ENCODE data around the gene ZNF518B. TPM values are rescaled to one million over a fixed set of nuclear protein-coding genes. Genes with fewer than 3 reads are reported as not detected.

The ZNF518B gene, protein sequence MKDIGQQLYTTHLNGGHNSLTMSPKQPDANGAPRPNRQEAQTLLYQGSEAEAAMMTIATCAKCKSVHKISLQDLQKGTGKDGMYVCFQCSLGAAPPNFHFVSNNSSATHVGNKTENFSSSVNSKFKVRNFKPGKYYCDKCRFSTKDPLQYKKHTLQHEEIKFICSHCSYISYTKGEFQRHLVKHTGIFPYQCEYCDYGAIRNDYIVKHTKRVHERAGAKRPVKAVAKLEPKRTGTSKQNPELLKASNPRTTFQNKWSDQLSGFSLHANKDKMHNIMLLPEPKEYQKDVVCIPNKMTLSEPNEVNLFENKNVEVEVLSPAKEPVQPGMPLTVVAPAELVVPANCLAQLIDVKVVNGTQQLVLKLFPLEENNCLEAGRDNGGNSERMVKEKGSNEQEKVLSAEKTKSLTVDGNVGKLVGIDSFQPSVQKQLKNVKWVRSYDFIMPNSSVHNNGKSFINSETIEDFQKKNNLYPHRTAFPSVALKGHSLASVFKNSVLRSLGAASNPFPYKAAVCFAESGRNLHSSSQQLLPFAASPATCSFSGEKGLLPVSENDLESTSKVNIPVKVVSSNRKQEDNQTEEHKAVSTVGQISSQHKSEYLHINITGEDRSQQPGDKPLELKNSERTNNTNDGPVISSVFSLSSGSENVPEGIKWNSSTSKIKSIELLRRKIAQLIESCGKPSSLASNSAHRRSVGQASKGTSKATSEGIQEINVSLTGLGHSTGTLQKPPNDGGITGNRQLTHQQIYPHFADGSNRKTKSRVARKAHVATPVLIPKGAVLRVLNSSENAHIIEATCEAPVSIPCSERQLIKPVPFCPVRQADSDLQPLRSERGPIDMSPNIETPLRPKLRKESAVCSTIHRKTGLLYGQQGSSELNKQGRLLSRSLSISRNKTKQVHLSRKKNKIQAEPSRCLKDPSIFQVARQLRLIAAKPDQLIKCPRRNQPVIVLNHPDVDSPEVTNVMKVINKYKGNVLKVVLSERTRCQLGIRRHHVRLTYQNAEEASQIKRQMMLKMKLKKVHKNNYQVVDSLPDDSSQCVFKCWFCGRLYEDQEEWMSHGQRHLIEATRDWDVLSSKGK
- 1 to 10 TPM; 1.9 to 7.2 (median 6.0) TPM for polyA plus RNA-seq

DNA sequence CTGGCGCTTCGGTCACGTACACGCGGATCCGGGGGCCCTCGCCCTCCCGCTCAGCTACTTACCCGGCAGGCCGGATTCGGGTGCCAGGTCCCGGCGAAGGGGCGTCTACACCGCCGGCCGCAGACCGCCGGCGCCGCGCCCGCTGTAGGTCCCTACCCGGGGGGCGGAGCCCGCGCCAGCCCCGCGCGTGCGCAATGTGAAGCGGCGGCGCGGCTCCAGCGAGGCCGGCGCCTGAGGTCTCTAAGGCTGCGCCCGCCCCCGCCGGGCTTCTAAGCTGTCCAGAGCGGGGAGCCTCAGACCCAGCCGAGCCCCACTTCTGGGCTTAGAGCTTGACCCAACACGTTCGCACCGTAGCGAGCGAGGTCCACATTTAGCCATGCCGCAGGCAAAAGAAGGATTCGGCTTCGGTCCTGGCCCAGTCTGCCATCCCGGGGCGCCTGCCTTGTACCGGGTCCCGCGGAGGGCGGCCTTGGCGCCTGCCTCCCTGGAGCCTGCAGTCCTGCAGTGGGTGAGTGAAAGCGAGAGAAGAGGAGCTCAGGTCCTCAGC, at the start of gene ZNF518B:
ZNF518B (minus strand) TSS at position 172 of the 547 bp plus-strand sequence. CDS start 11,098 bp downstream, outside the sequence.
- 3 to 5% (median 4%) methylated on average over 47 to 60 of the region's 60 CpGs for WGBS, 3 donors
- no peak within 1 kb of the TSS for H3K27ac ChIP-seq (ENCODE audit: low read depth, low read length)

DNA sequence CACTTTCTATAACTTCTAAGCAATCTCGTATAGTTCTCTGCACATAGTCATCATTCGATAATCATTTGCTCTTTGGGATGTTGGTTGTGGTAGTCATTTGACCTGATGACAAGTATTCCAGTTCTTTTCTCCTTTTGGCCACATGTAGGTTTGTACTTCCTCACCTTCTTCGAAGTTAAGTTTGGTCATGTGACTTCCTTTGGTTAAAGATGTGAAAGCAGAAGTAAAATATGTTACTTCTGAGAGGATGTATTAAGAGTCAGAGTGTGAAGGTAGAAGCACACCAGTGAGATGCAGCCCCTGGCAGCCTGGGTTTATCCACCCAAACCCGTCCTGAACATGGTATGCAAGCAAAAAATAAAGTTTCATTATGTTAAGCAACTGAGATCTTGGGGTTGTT, 48.9 kb upstream of the ZNF518B start:
- WGBS, 3 donors = 74 to 79% (median 76%) methylated on average over 4 of the region's 4 CpGs
- no peak overlapping the region for H3K27ac ChIP-seq (ENCODE audit: low read depth, low read length)

DNA sequence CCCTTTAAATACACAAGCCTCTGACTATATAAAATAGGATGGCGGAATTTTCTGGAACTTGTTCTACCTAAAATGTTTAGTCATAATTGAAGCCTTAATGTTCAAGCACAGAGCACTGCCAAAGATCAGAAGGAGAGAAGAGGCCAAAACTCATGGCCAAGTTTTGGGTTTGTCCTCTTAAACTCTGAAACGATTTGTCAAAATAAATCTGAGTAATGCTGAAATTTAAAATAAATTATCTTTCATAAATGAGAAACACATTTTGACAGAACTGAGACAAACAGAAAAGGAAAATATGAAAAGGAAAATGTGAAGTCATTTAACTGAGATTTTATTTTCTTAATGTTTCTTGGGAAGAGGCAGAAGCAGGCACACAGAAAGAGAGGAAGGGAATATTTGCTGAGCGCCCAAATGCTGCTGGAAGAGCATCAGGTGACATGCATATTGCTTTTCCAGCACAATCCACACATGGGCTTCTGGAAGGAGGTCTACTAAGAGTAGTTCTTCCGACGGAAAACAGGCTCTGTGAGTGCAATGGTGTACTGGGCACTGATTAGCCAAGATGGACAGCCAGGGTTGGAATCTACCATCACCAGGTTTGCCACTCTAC, 47.4 kb upstream of the ZNF518B start:
- WGBS, 3 donors = 68 to 74% (median 74%) methylated on average over 5 of the region's 5 CpGs

DNA sequence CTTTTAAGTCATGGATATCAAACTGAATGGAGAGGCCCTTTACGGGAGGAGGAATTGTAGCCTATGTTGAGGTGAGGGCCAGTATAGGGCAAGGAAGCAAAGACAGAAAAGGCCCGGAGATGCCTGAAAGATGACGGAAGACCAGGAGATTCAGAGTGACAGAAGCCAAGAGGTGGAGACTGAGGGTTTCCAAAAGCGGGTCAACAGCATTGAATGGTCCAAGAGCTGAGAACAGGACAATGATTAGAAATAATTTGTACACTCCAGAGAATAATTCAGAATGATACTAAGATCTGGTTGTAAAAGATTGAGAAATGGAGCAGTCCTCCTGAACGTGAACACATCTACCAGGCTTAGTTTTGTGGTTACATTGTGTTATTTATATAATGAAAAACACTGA, 45.5 kb upstream of the ZNF518B start:
- WGBS, 3 donors = 80 to 90% (median 82%) methylated on average over 5 of the region's 5 CpGs
- H3K27ac ChIP-seq (ENCODE audit: low read depth, low read length) = no peak overlapping the region

More for the DNA sequence above, 47.4 kb upstream of the ZNF518B start:
- H3K27ac ChIP-seq (ENCODE audit: low read depth, low read length) = no peak overlapping the region

DNA sequence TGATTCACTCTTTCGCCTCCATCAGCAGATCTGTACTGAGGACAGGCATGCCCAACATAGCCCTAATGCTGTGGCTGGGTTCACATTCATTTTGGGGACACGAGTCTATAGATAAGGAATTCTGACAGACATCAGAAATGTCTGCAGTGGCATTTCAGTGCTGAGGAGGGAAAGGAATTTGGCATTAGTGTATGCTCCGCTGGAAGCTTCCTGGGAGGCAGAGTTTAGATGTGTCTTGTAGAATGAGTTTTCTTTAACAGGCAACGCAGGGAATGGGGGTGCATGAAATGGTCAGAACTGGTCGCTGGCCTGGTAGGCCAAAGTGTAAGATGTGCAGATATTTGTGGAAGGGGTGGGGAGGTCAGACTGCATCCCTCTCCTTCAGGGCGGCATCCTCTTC, 43.5 kb upstream of the ZNF518B start:
- WGBS, 3 donors = 64 to 77% (median 73%) methylated on average over 6 of the region's 6 CpGs
- H3K27ac ChIP-seq (ENCODE audit: low read depth, low read length) = no peak overlapping the region

DNA sequence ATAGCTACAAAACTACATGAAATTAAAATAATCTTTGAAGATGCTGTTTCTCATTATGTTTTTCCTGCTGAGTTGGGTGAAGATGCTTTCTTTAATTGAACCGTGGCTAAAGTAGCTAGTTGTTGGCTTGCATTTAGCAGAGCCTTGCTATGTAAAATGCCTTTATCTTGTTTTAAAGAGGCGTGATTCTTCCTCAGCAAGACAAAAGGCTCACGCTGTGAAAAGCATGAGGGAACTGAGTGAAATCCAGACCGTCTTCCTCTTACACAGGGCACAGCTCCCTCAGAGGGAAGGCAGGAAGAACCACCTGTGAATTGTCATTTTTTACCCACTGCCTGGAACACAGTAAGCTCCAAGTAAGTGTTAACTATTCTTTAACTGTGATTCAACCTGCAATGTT, 39.0 kb upstream of the ZNF518B start:
- no peak overlapping the region for H3K27ac ChIP-seq (ENCODE audit: low read depth, low read length)
- 31 to 49% (median 49%) methylated on average over 4 of the region's 4 CpGs for WGBS, 3 donors

DNA sequence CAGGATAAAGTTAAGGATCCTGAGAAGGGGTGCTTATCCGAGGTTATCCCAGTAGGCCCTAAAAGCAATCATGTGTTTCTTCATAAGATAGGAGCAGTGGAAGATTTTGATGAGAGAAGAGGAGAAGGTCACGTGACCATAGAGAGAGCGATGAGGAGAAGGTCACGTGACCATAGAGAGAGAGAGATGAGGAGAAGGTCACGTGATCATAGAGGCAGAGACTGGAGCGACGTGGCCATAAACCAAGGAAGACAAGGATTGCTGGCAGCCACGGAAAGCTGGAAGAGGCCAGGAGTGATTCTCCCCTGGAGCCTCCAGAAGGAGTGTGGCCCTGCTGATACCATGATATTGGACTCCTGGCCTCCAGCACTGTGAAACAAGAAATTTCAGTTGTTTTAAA, 38.4 kb upstream of the ZNF518B start:
- H3K27ac ChIP-seq (ENCODE audit: low read depth, low read length) = no peak overlapping the region
- 65 to 85% (median 84%) methylated on average over 7 to 8 of the region's 8 CpGs for WGBS, 3 donors

DNA sequence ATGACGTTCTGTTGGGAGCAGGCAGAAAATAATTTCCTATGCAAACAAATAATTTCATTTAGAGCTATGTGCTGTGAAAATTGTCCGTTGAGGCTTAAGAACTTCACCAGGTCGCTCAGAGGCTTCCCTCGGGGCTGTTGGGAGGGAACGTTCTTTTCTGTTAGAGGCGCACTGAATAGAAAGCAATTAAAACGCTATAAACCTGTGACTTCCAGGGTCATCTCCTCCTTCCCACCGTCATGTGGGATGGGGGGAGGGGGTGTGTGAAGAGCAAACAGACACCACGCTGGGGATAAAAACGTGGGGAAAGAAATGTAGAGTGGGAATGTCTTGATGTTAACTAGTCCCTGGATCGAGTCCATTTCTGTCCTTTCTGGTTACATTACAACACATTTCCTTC, 35.2 kb upstream of the ZNF518B start:
- no peak overlapping the region for H3K27ac ChIP-seq (ENCODE audit: low read depth, low read length)
- WGBS, 3 donors = 22 to 56% (median 50%) methylated on average over 11 of the region's 11 CpGs

DNA sequence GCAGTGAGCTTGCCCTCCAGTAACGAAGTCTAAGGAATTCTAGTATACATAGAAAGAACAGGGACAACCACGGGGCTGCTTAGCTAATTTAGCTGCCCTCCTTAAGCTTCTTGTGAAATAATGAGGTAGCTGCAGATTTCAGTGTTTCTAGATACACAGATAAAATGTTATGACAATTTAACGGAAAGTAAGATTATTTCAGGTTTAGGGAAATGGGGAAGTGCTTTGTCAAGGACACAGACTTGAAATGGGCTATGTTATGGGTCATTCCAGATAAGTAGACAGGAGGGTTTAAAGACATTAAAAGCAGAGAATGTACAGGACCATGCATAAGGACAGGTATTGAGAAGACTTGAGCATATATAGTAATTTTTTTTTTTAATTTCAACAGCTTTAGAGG, 34.2 kb upstream of the ZNF518B start:
- 63 to 74% (median 69%) methylated on average over 3 of the region's 3 CpGs for WGBS, 3 donors
- no peak overlapping the region for H3K27ac ChIP-seq (ENCODE audit: low read depth, low read length)

DNA sequence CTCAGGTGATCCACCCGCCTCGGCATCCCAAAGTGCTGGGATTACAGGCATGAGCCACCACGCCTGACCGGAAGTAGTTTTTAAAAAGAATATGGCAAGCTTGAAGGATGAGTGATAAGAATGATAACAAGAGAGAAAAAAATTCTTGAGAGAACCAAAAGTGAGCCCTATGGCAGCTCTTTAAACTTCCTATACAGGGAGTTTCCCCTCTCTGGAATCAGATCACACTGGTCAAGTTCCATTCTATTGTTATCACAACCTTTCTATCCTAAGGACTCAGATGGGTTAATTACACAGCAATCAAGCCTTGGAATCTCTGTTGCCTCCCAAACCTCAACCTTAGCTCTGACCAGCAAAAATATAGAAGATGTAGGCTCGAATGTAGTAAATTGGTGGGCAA, 33.8 kb upstream of the ZNF518B start:
- WGBS, 3 donors = 82 to 89% (median 85%) methylated on average over 3 to 5 of the region's 5 CpGs
- no peak overlapping the region for H3K27ac ChIP-seq (ENCODE audit: low read depth, low read length)

DNA sequence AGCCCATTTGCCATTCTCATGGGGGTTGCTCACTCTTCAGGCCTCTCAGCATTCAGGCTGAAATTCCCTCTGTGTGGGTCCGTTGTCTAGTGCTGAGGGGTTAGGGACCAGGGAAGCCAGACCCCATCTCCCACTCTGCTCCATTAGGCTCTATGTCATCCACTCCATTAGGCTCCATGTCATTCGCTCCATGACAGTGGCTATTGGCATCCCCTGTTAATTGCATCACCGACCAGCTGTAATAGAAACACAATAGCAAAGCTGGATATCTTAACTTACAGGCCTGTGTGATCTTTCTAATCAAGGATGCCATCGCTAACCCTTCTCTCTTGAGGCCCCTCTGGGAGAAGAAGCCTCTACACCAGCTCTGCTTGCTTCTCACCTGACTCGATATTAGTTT, 25.7 kb upstream of the ZNF518B start:
- 69 to 77% (median 73%) methylated on average over 5 of the region's 5 CpGs for WGBS, 3 donors
- no peak overlapping the region for H3K27ac ChIP-seq (ENCODE audit: low read depth, low read length)

DNA sequence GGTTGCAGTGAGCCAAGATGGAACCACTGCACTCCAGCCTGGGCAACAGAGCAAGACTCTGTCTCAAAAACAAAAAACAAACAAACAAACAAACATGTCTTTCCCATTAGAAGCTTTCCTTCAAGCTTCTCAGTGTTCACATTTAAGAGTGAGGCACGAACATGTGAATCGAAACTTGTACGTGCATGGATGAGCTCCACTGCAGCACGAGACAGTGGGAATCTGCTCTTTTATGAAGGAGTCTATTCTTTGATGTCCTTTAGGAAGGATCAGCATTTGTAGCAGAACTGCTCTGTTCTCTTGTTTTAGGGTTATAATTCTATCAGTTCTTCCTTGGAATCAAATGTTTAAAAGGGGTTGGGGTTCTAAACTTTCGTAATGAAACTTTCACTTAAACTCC, 23.4 kb upstream of the ZNF518B start:
- WGBS, 3 donors = 76 to 90% (median 83%) methylated on average over 5 of the region's 5 CpGs
- no peak overlapping the region for H3K27ac ChIP-seq (ENCODE audit: low read depth, low read length)

DNA sequence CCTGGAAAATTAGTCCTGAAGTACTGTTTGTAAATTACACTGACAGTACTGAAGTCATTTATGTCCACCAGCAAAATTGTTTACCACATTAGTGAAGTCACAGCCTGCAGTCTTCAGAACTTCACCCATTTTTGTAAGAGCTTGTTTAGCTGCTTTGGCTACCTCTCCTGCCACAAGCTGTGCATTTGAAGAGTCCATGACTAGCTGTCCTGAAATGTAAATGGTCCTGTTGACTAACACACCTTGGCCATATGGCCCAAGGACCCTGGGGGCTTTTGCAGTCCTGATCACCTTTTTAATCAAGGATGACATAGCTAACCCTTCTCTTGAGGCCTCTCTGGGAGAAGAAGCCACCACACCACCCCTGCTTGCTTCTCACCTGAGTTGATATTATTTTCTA, 21.4 kb upstream of the ZNF518B start:
- H3K27ac ChIP-seq (ENCODE audit: low read depth, low read length) = no peak overlapping the region

DNA sequence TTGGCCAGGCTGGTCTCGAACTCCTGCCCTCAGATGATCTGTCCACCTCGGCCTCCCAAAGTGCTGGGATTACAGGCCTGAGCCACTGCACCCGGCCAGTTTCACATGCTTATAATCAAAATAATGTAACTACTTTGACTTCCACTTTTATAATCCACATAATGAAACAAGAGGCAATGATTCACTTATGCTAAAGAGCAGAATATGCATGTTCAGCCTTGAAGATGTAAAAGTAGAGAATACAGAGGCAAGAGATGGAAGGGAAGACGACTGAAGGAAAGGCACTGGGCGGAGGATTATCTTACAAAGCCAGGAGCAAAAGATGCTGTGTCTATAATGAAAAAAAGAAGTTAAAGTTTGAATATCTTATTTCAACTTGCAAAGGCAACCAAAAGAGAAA, 13.3 kb upstream of the ZNF518B start:
- 79 to 91% (median 88%) methylated on average over 5 of the region's 5 CpGs for WGBS, 3 donors
- H3K27ac ChIP-seq (ENCODE audit: low read depth, low read length) = no peak overlapping the region

DNA sequence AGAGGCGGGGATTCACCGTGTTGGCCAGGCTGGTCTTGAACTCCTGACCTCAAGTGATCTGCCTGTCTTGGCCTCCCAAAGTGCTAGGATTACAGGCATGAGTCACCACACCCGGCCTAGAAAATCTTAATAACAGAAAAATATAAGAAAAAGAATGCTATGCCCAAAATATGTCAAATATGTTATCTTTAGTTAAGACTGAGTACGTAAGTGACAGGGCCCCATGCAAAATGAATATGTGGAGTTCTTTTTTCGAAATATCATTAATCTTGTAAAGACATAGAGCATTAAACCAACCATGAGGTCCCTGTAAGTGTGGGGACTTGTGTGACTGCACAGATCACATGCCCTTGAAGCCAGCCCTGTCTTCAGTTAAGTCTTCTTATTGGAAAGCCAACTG, 8.9 kb upstream of the ZNF518B start:
- no peak overlapping the region for H3K27ac ChIP-seq (ENCODE audit: low read depth, low read length)
- WGBS, 3 donors = 79 to 91% (median 88%) methylated on average over 5 of the region's 5 CpGs

DNA sequence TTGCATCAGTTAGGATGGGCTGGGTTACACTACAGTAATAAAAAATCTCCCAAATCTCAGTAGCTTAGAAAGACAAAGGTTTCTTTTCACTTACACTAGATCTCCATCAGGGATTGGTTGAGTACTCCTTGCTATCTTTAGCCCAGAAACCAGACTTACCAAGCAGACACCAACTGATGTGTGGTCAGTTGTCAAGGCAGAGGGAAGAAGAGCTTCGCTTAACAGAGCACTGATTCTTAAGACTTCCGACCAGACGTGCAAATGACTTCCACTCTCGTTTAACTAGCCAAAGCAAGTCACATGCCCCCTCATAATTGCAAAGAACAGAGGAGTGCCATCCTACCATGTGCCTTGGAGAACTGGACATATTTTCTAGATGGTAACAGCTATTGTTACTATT, 5.7 kb upstream of the ZNF518B start:
- WGBS, 3 donors = 87 to 93% (median 92%) methylated on average over 4 of the region's 4 CpGs
- no peak overlapping the region for H3K27ac ChIP-seq (ENCODE audit: low read depth, low read length)

DNA sequence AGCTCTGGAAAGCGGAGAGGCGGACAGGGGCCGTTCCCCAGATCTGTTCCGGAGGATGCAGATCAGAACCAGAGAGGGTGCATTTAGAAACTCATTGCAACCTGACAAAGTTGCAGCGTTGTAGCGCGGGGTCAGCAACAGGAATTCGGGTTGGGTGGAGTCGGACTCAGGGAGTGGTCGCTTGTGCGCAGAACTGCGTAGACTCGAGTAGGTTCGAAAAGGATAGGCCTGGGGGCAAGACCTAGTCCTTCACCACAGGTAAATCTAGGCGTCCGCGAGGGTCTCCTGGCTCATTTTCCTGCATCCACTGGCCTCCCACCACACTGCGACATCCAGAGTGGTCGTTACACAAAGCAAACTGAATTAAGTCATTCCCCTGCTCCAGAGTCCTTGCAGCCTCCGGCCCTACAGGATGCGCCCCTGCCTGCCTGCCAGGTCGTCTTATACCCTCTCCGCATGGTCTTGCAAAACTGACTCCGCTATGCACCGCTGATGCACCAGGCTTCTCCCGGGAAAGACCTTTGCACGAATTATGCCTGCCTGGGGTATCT, 4.7 kb upstream of the ZNF518B start:
- no peak overlapping the region for H3K27ac ChIP-seq (ENCODE audit: low read depth, low read length)
- WGBS, 3 donors = 28 to 49% (median 42%) methylated on average over 27 of the region's 27 CpGs

All from adipose tissue (tissue), 3 donors.